Liver (tissue), 9 donors: Measurements from ENCODE around the gene FAM171A1. TPM values are rescaled to one million over a fixed set of nuclear protein-coding genes. Genes with fewer than 3 reads are reported as not detected.

ENCODE experiments used
- DNase-seq: peaks from one replicate; pipeline ENCODE4 v3.0.0-alpha.2; 2017; ENCODE audit warnings: low spot score
- H3K27ac ChIP-seq, 2 donors: one replicate each; pipeline ENCODE4 v1.7.0; 2013; ENCODE audit warnings: inconsistent platforms in 2 of 2, low read length in 2 of 2, control low read depth in 1 of 2, low read depth in 1 of 2, mild to moderate bottlenecking in 1 of 2
- H3K27me3 ChIP-seq, 4 donors: one replicate each; pipeline versions ENCODE4 v1.6.1 to v1.7.0; 2013; ENCODE audit warnings: low read length in 3 of 4, inconsistent platforms in 1 of 4, mild to moderate bottlenecking in 1 of 4, moderate library complexity in 1 of 4; ENCODE audit not compliant: control insufficient read depth in 4 of 4, insufficient read depth in 4 of 4
- H3K36me3 ChIP-seq, 4 donors: one replicate each; pipeline versions ENCODE4 v1.6.1 to v1.7.0; 2013; ENCODE audit warnings: low read length in 3 of 4, mild to moderate bottlenecking in 3 of 4, low read depth in 1 of 4, moderate library complexity in 1 of 4; ENCODE audit not compliant: control insufficient read depth in 4 of 4, insufficient read depth in 3 of 4
- H3K4me1 ChIP-seq, 4 donors: one replicate each; pipeline versions ENCODE4 v1.6.1 to v1.7.0; 2013; ENCODE audit warnings: low read length in 3 of 4, mild to moderate bottlenecking in 3 of 4, moderate library complexity in 1 of 4; ENCODE audit not compliant: control insufficient read depth in 4 of 4, insufficient read depth in 4 of 4
- H3K4me3 ChIP-seq, 3 donors: one replicate each; pipeline versions ENCODE4 v1.6.1 to v1.7.0; 2013; ENCODE audit warnings: low read length in 3 of 3, control low read depth in 1 of 3, low read depth in 1 of 3, mild to moderate bottlenecking in 1 of 3
- H3K9ac ChIP-seq, 2 donors: one replicate each; pipeline ENCODE4 v1.7.0; 2013; ENCODE audit warnings: low read length in 2 of 2, mild to moderate bottlenecking in 2 of 2, moderate library complexity in 2 of 2, control low read depth in 1 of 2, low read depth in 1 of 2
- H3K9me3 ChIP-seq, 4 donors: one replicate each; pipeline versions ENCODE4 v1.6.1 to v1.7.0; 2013; ENCODE audit warnings: low read length in 3 of 4; ENCODE audit not compliant: control insufficient read depth in 4 of 4
- EGR1 ChIP-seq, 2 donors: IDR thresholded peaks; 2 replicates each; pipeline ENCODE4 v1.6.1; 2016 to 2018; ENCODE audit warnings: antibody characterized with exemption in 2 of 2, low read depth in 2 of 2
- FOXA1 ChIP-seq: IDR thresholded peaks from 2 replicates; pipeline ENCODE4 v1.6.1; 2016; ENCODE audit warnings: antibody characterized with exemption
- FOXA2 ChIP-seq: IDR thresholded peaks from 2 replicates; pipeline ENCODE4 v1.6.1; 2016; ENCODE audit warnings: antibody characterized with exemption
- GABPA ChIP-seq, 2 donors: IDR thresholded peaks in 1 of 2; conservative IDR thresholded peaks in 1 of 2; 2 replicates each; pipeline ENCODE4 v1.6.1; 2016; ENCODE audit warnings: antibody characterized with exemption in 2 of 2, mild to moderate bottlenecking in 1 of 2, moderate library complexity in 1 of 2
- HNF4A ChIP-seq, 2 donors: conservative IDR thresholded peaks; 2 replicates each; pipeline ENCODE4 v1.6.1; 2016; ENCODE audit warnings: antibody characterized with exemption in 2 of 2, mild to moderate bottlenecking in 2 of 2
- HNF4G ChIP-seq: IDR thresholded peaks from 2 replicates; pipeline ENCODE4 v1.6.1; 2016; ENCODE audit warnings: antibody characterized with exemption
- JUND ChIP-seq, 2 donors: IDR thresholded peaks; 2 replicates each; pipeline ENCODE4 v1.6.1; 2016; ENCODE audit warnings: antibody characterized with exemption in 2 of 2
- MAX ChIP-seq: IDR thresholded peaks from 2 replicates; pipeline ENCODE4 v1.6.1; 2016; ENCODE audit warnings: antibody characterized with exemption
- NR2F2 ChIP-seq: IDR thresholded peaks from 2 replicates; pipeline ENCODE4 v1.6.1; 2016; ENCODE audit warnings: antibody characterized with exemption
- RAD21 ChIP-seq, 2 donors: IDR thresholded peaks; 2 replicates each; pipeline ENCODE4 v1.6.1; 2016; ENCODE audit warnings: antibody characterized with exemption in 2 of 2, mild to moderate bottlenecking in 2 of 2
- REST ChIP-seq: IDR thresholded peaks from 2 replicates; pipeline ENCODE4 v1.6.1; 2016; ENCODE audit warnings: antibody characterized with exemption, mild to moderate bottlenecking
- RXRA ChIP-seq, 2 donors: IDR thresholded peaks; 2 replicates each; pipeline ENCODE4 v1.6.1; 2017 to 2018; ENCODE audit warnings: antibody characterized with exemption in 2 of 2, mild to moderate bottlenecking in 1 of 2
- SP1 ChIP-seq: IDR thresholded peaks from 2 replicates; pipeline ENCODE4 v1.6.1; 2018; ENCODE audit warnings: antibody characterized with exemption, mild to moderate bottlenecking
- TAF1 ChIP-seq: conservative IDR thresholded peaks from 2 replicates; pipeline ENCODE4 v1.6.1; 2016; ENCODE audit warnings: antibody characterized with exemption, mild to moderate bottlenecking
- YY1 ChIP-seq: IDR thresholded peaks from 2 replicates; pipeline ENCODE4 v1.6.1; 2016; ENCODE audit warnings: antibody characterized with exemption, mild to moderate bottlenecking
- WGBS: extraction: QIAGEN DNeasy Blood & Tissue Kit; methylation state at CpG from one replicate; pipeline ENCODE4 v1.1.7; 2013; 5-methylcytosine and 5-hydroxymethylcytosine counted together
- polyA plus RNA-seq, 2 donors: library from polyadenylated mRNA; stranded (reverse) in 1 of 2; unstranded in 1 of 2; fragments of 200-250 nt in 1 of 2; fragments of >200 nt in 1 of 2; fragmentation: Nextera tagmentation in 1 of 2; extraction: Ambion mirVana in 1 of 2; gene quantifications; one replicate each; pipeline versions ENCODE4 v1.2.1 to v1.2.3, GENCODE V29; 2013 to 2015
- total RNA-seq, 2 donors: library from RNA; depleted of rRNA; stranded (reverse); fragments of >200 nt; gene quantifications; one replicate each; pipeline ENCODE4 v1.2.3, GENCODE V29; 2014
- TF ChIP-seq, protein P1 (sequence below): IDR thresholded peaks from 2 replicates; pipeline ENCODE4 v1.6.1; 2016; ENCODE audit warnings: antibody characterized with exemption
- TF ChIP-seq, protein P2 (sequence below): IDR thresholded peaks from 2 replicates; pipeline ENCODE4 v1.6.1; 2016; ENCODE audit warnings: antibody characterized with exemption
- TF ChIP-seq, protein P3 (sequence below): fragments of 150-350 bp; IDR thresholded peaks from 2 replicates; pipeline ENCODE4 v1.5.1; 2017; ENCODE audit warnings: improper control_type of control experiment, low read depth, low read length; ENCODE audit not compliant: missing input control
- donor health status: healthy.
- donor health status: healthy.
- donor health status: healthy.
- donor health status: healthy.
- donor health status: healthy.

The FAM171A1 gene
- total and polyA plus RNA-seq, 4 donors = 2.5 to 10.2 (median 7.7) TPM

- peaks cover 0 to 3% (median 1%) of the 10 kb centered on the region in 4 donors for H3K4me1 ChIP-seq
- no peaks in the 10 kb centered on the region for H3K36me3 ChIP-seq
- H3K27me3 ChIP-seq = no peaks in the 10 kb centered on the region
- no peaks in the 10 kb centered on the region for H3K9me3 ChIP-seq
- no peak overlapping the region for H3K4me3 ChIP-seq
- WGBS = 78% methylated on average over 5 of the region's 5 CpGs
- no peak overlapping the region for H3K9ac ChIP-seq
- no peak overlapping the region for H3K27ac ChIP-seq
- TF ChIP-seq RAD21 (IDR thresholded peaks at IDR 0.05) = no peak
- DNase-seq = no peak
Measured at GRCh38 chr10:15237351-15237750, 133.7 kb downstream of the FAM171A1 start.

GRCh38 chr10:15236340-15236739, 134.7 kb downstream of the FAM171A1 start:
- H3K36me3 ChIP-seq = no peaks in the 10 kb centered on the region
- WGBS = 96% methylated on average over 9 of the region's 9 CpGs
- peaks cover 0 to 3% (median 1%) of the 10 kb centered on the region in 4 donors for H3K4me1 ChIP-seq
- H3K27me3 ChIP-seq = no peaks in the 10 kb centered on the region
- H3K9ac ChIP-seq = no peak overlapping the region
- no peak overlapping the region for H3K4me3 ChIP-seq
- no peaks in the 10 kb centered on the region for H3K9me3 ChIP-seq
- TF ChIP-seq SP1 = no peak
- no peak for TF ChIP-seq JUND (IDR thresholded peaks at IDR 0.05)
- TF ChIP-seq, protein P1, sequence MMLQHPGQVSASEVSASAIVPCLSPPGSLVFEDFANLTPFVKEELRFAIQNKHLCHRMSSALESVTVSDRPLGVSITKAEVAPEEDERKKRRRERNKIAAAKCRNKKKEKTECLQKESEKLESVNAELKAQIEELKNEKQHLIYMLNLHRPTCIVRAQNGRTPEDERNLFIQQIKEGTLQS = no peak
- TF ChIP-seq RAD21 (IDR thresholded peaks at IDR 0.05) = no peak
- TF ChIP-seq HNF4G = no peak
- TF ChIP-seq TAF1 = no peak
- TF ChIP-seq FOXA2 = no peak
- no peak for TF ChIP-seq RXRA (IDR thresholded peaks at IDR 0.05)
- TF ChIP-seq REST = no peak
- TF ChIP-seq NR2F2 = no peak
- TF ChIP-seq, protein P2, sequence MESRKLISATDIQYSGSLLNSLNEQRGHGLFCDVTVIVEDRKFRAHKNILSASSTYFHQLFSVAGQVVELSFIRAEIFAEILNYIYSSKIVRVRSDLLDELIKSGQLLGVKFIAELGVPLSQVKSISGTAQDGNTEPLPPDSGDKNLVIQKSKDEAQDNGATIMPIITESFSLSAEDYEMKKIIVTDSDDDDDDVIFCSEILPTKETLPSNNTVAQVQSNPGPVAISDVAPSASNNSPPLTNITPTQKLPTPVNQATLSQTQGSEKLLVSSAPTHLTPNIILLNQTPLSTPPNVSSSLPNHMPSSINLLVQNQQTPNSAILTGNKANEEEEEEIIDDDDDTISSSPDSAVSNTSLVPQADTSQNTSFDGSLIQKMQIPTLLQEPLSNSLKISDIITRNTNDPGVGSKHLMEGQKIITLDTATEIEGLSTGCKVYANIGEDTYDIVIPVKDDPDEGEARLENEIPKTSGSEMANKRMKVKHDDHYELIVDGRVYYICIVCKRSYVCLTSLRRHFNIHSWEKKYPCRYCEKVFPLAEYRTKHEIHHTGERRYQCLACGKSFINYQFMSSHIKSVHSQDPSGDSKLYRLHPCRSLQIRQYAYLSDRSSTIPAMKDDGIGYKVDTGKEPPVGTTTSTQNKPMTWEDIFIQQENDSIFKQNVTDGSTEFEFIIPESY = no peak
- TF ChIP-seq, protein P3, sequence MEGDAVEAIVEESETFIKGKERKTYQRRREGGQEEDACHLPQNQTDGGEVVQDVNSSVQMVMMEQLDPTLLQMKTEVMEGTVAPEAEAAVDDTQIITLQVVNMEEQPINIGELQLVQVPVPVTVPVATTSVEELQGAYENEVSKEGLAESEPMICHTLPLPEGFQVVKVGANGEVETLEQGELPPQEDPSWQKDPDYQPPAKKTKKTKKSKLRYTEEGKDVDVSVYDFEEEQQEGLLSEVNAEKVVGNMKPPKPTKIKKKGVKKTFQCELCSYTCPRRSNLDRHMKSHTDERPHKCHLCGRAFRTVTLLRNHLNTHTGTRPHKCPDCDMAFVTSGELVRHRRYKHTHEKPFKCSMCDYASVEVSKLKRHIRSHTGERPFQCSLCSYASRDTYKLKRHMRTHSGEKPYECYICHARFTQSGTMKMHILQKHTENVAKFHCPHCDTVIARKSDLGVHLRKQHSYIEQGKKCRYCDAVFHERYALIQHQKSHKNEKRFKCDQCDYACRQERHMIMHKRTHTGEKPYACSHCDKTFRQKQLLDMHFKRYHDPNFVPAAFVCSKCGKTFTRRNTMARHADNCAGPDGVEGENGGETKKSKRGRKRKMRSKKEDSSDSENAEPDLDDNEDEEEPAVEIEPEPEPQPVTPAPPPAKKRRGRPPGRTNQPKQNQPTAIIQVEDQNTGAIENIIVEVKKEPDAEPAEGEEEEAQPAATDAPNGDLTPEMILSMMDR = no peak
- no peak for TF ChIP-seq EGR1 (IDR thresholded peaks at IDR 0.05; ENCODE audit: low read depth in 2 of 2)
- TF ChIP-seq GABPA (IDR thresholded peaks at IDR 0.05 in 1 of 2, conservative IDR thresholded peaks at IDR 0.05 in 1 of 2) = no peak
- no peak for TF ChIP-seq YY1
- TF ChIP-seq FOXA1 = no peak
- TF ChIP-seq MAX = no peak
- no peak for TF ChIP-seq HNF4A (conservative IDR thresholded peaks at IDR 0.05)
- no peak for DNase-seq
- no peak overlapping the region for H3K27ac ChIP-seq
